Neuronal stem cell (in vitro differentiated cells): ENCODE measurements around the gene TYK2.
A peak's percentile ranks its signal among the peaks of the same experiment; 100 is the strongest.

ENCODE experiments used
- DNase-seq: peaks from one replicate; pipeline ENCODE4 v3.0.0-alpha.2; 2013; ENCODE audit warnings: low spot score
- H2AFZ ChIP-seq: one replicate; pipeline ENCODE4 v1.6.1; 2013; ENCODE audit warnings: mild to moderate bottlenecking, low read length, inconsistent platforms
- H2AK5ac ChIP-seq: 2 replicates; pipeline ENCODE4 v1.6.1; 2013; ENCODE audit warnings: low read depth, mild to moderate bottlenecking, inconsistent platforms, low read length, moderate library complexity, mixed read lengths
- H2BK120ac ChIP-seq: 2 replicates; pipeline ENCODE4 v1.6.1; 2013; ENCODE audit warnings: low read depth, mild to moderate bottlenecking, inconsistent platforms, low read length, moderate library complexity, mixed read lengths
- H2BK12ac ChIP-seq: one replicate; pipeline ENCODE4 v1.6.1; 2013; ENCODE audit warnings: low read length, inconsistent platforms
- H2BK15ac ChIP-seq: 2 replicates; pipeline ENCODE4 v1.6.1; 2013; ENCODE audit warnings: mild to moderate bottlenecking, low read length, inconsistent platforms, mixed read lengths
- H2BK5ac ChIP-seq: one replicate; pipeline ENCODE4 v1.6.1; 2013; ENCODE audit warnings: inconsistent platforms, mild to moderate bottlenecking, low read length, moderate library complexity
- H3K14ac ChIP-seq: one replicate; pipeline ENCODE4 v1.6.1; 2013; ENCODE audit warnings: low read length, inconsistent platforms
- H3K18ac ChIP-seq: 2 replicates; pipeline ENCODE4 v1.6.1; 2013; ENCODE audit warnings: low read length, inconsistent platforms
- H3K23ac ChIP-seq: 2 replicates; pipeline ENCODE4 v1.6.1; 2013; ENCODE audit warnings: low read depth, mild to moderate bottlenecking, mixed read lengths, low read length, inconsistent platforms; ENCODE audit not compliant: poor library complexity
- H3K27ac ChIP-seq: replicated peaks from 3 replicates; pipeline ENCODE4 v1.5.1; 2013; ENCODE audit warnings: low read length, inconsistent platforms
- H3K27me3 ChIP-seq, 3 experiments: 2 replicates each; pipeline ENCODE4 v1.6.1; 2013; ENCODE audit warnings: low read length in 3 of 3, mild to moderate bottlenecking in 2 of 3, inconsistent platforms in 1 of 3, low read depth in 1 of 3, mixed read lengths in 1 of 3, moderate library complexity in 1 of 3; ENCODE audit not compliant: control insufficient read depth in 3 of 3, insufficient read depth in 3 of 3
- H3K36me3 ChIP-seq, 2 donors: replicated peaks in 1 of 2; 2 replicates each; pipeline ENCODE4 v1.6.1; 2013; ENCODE audit warnings: low read length in 2 of 2; ENCODE audit not compliant: control insufficient read depth in 2 of 2, insufficient read depth in 2 of 2
- H3K4ac ChIP-seq: 2 replicates; pipeline ENCODE4 v1.6.1; 2013; ENCODE audit warnings: inconsistent platforms, mild to moderate bottlenecking, low read length, moderate library complexity
- H3K4me1 ChIP-seq, 2 donors: 1 replicate in 1 of 2; 2 replicates in 1 of 2; pipeline ENCODE4 v1.6.1; 2013; ENCODE audit warnings: low read length in 2 of 2, low read depth in 1 of 2; ENCODE audit not compliant: control insufficient read depth in 2 of 2, insufficient read depth in 1 of 2
- H3K4me2 ChIP-seq: one replicate; pipeline ENCODE4 v1.6.1; 2013; ENCODE audit warnings: mild to moderate bottlenecking, low read length, inconsistent platforms; ENCODE audit not compliant: insufficient read depth, poor library complexity, severe bottlenecking
- H3K4me3 ChIP-seq, 2 donors: 2 replicates each; pipeline ENCODE4 v1.5.1; 2013; ENCODE audit warnings: low read length in 2 of 2, mild to moderate bottlenecking in 2 of 2, inconsistent platforms in 1 of 2, moderate library complexity in 1 of 2
- H3K79me1 ChIP-seq: one replicate; pipeline ENCODE4 v1.6.1; 2013; ENCODE audit warnings: low read depth, mild to moderate bottlenecking, inconsistent platforms, low read length, moderate library complexity
- H3K9ac ChIP-seq: one replicate; pipeline ENCODE4 v1.6.1; 2013; ENCODE audit warnings: mild to moderate bottlenecking, low read depth, low read length, inconsistent platforms; ENCODE audit not compliant: poor library complexity
- H3K9me3 ChIP-seq, 2 donors: replicated peaks in 1 of 2; 2 replicates each; pipeline versions ENCODE3 to v1.6.1; 2013; ENCODE audit warnings: low read length in 2 of 2, mild to moderate bottlenecking in 2 of 2, inconsistent platforms in 1 of 2, low read depth in 1 of 2, mixed read lengths in 1 of 2, moderate library complexity in 1 of 2; ENCODE audit not compliant: control insufficient read depth in 2 of 2, insufficient read depth in 1 of 2
- H4K8ac ChIP-seq: one replicate; pipeline ENCODE4 v1.6.1; 2013; ENCODE audit warnings: low read depth, mild to moderate bottlenecking, inconsistent platforms, low read length, moderate library complexity
- H4K91ac ChIP-seq: one replicate; pipeline ENCODE4 v1.6.1; 2013; ENCODE audit warnings: low read length, low read depth, mild to moderate bottlenecking, inconsistent platforms; ENCODE audit not compliant: poor library complexity
- WGBS, 2 donors: extraction: QIAGEN DNeasy Blood & Tissue Kit; methylation state at CpG; one replicate each; pipeline ENCODE4 v1.1.7; 2013; ENCODE audit warnings: missing lambda C conversion rate in 2 of 2, mixed read lengths in 1 of 2; ENCODE audit not compliant: insufficient read length in 2 of 2, insufficient replicate concordance in 1 of 2; ENCODE audit errors: extremely low coverage in 2 of 2; 5-methylcytosine and 5-hydroxymethylcytosine counted together

Gene TYK2

GRCh38 chr19:10422846-10423245 is 42.5 kb upstream of the TYK2 start:
- H2BK15ac ChIP-seq: no peak overlapping the region
- H2AK5ac ChIP-seq: no peak overlapping the region
- H4K91ac ChIP-seq: no peak overlapping the region
- no peak overlapping the region for H4K8ac ChIP-seq
- no peak overlapping the region for H3K18ac ChIP-seq
- no peak overlapping the region for H3K14ac ChIP-seq
- H3K4ac ChIP-seq: no peak overlapping the region
- no peak overlapping the region for H3K27ac ChIP-seq
- no peak overlapping the region for H3K9ac ChIP-seq
- H3K23ac ChIP-seq: no peak overlapping the region
- no peak overlapping the region for H3K4me3 ChIP-seq
- H3K4me2 ChIP-seq: no peak overlapping the region
- H3K4me1 ChIP-seq: peaks cover 15 to 29% of the 10 kb centered on the region in 2 donors
- peaks cover 17 to 77% (median 73%) of the 10 kb centered on the region in 3 experiments for H3K27me3 ChIP-seq
- H3K79me1 ChIP-seq: no peaks in the 10 kb centered on the region
- no CpG with 5 or more reads among the region's 3 CpGs for WGBS, 2 donors
- no peak overlapping the region for H2AFZ ChIP-seq
- no peaks in the 10 kb centered on the region for H3K36me3 ChIP-seq
- H2BK120ac ChIP-seq: no peak overlapping the region
- no peaks in the 10 kb centered on the region for H3K9me3 ChIP-seq
- H2BK5ac ChIP-seq: no peak overlapping the region
- no peak for DNase-seq
- H2BK12ac ChIP-seq: no peak overlapping the region

- Histone ChIP-seq H2BK12ac (no peak overlapping the region), H3K27me3 (peaks cover 17 to 77% (median 77%) of the 10 kb centered on the region in 3 experiments), H3K9ac (no peak overlapping the region), H3K4me2 (no peak overlapping the region), H3K4me3 (no peak overlapping the region), H3K18ac (no peak overlapping the region), H3K4ac (no peak overlapping the region), H3K27ac (no peak overlapping the region), H4K8ac (no peak overlapping the region), H2BK5ac (no peak overlapping the region), H2AFZ (no peak overlapping the region), H3K9me3 (no peaks in the 10 kb centered on the region), H2BK15ac (no peak overlapping the region), H2AK5ac (no peak overlapping the region), H2BK120ac (no peak overlapping the region), H3K14ac (no peak overlapping the region), H3K36me3 (no peaks in the 10 kb centered on the region), H3K4me1 (peaks cover 20 to 32% of the 10 kb centered on the region in 2 donors), H3K23ac (no peak overlapping the region), H3K79me1 (no peaks in the 10 kb centered on the region), H4K91ac (no peak overlapping the region)
- no CpG with 5 or more reads among the region's 4 CpGs for WGBS, 2 donors
- DNase-seq: no peak
These were observed 41.7 kb upstream of the TYK2 start for GRCh38 chr19:10422046-10422461.

- Histone ChIP-seq H3K23ac (peak overlapping the region; percentile 77), H3K9ac (peak overlapping the region; percentile 24), H2BK5ac (peak overlapping the region; percentile 14), H3K79me1 (no peaks in the 10 kb centered on the region), H4K91ac (no peak overlapping the region), H3K4me2 (peak overlapping the region; percentile 90), H3K36me3 (no peaks in the 10 kb centered on the region), H3K18ac (peak overlapping the region; percentile 64), H4K8ac (no peak overlapping the region), H3K4ac (no peak overlapping the region), H3K9me3 (peaks cover 0 to 3% of the 10 kb centered on the region in 2 donors), H3K14ac (no peak overlapping the region), H2BK120ac (peak overlapping the region; percentile 0), H3K4me3 (peak overlapping the region in 1 of 2 donors; percentile 45), H3K27me3 (peaks cover 20 to 80% (median 73%) of the 10 kb centered on the region in 3 experiments), H2BK12ac (no peak overlapping the region), H2AFZ (peak overlapping the region; percentile 77), H2AK5ac (peak overlapping the region; percentile 9), H3K27ac (no peak overlapping the region), H3K4me1 (peaks cover 20 to 32% of the 10 kb centered on the region in 2 donors), H2BK15ac (peak overlapping the region; percentile 84)
- WGBS, 2 donors: no CpG with 5 or more reads among the region's 17 CpGs
- DNase-seq: no peak
These were observed 41.1 kb upstream of the TYK2 start for GRCh38 chr19:10421240-10422045.

- Histone ChIP-seq H3K18ac (peak within 1 kb of the TSS; percentile 91), H3K27me3 (peaks cover 20 to 79% (median 67%) of the 10 kb centered on the region in 3 experiments), H3K14ac (peak within 1 kb of the TSS; percentile 44), H3K9me3 (peaks cover 0 to 3% of the 10 kb centered on the region in 2 donors), H3K4me1 (peaks cover 20 to 37% of the 10 kb centered on the region in 2 donors), H3K4me3 (peak within 1 kb of the TSS; percentile 45 to 82), H3K4ac (no peak within 1 kb of the TSS), H3K79me1 (no peaks in the 10 kb centered on the region), H2BK15ac (peak within 1 kb of the TSS; percentile 84), H3K36me3 (no peaks in the 10 kb centered on the region), H2BK5ac (peak within 1 kb of the TSS; percentile 39), H2AK5ac (peak within 1 kb of the TSS; percentile 68), H3K9ac (peak within 1 kb of the TSS; percentile 84), H3K27ac (no peak within 1 kb of the TSS), H2BK120ac (peak within 1 kb of the TSS; percentile 0), H2AFZ (peak within 1 kb of the TSS; percentile 80), H4K8ac (no peak within 1 kb of the TSS), H3K4me2 (peak within 1 kb of the TSS; percentile 94), H2BK12ac (peak within 1 kb of the TSS; percentile 50), H3K23ac (peak within 1 kb of the TSS; percentile 77), H4K91ac (no peak within 1 kb of the TSS)
- no CpG with 5 or more reads among the region's 104 CpGs for WGBS, 2 donors
- no peak for DNase-seq
These were observed 40.3 kb upstream of the TYK2 start, which contains the start of gene PDE4A for GRCh38 chr19:10420444-10421239. TSS of gene PDE4A (plus strand) at chr19:10420538. CDS start at chr19:10420765, 227 bp downstream.
